Measurements from ENCODE around the gene PRDM11.

- TF ChIP-seq CTCF (conservative IDR thresholded peaks at IDR 0.05; ENCODE audit: low read depth, low read length) = no peak
- no peak for TF ChIP-seq SMC3 (IDR thresholded peaks at IDR 0.05; ENCODE audit: low read depth, low read length)
- TF ChIP-seq USF2 (IDR thresholded peaks at IDR 0.05; ENCODE audit: low read depth, low read length) = no peak
- peak; percentile 70; the same call in 1 of the 2 replicates for TF ChIP-seq POLR2A (IDR thresholded peaks at IDR 0.05; ENCODE audit: low read depth, low read length)
- TF ChIP-seq FOS (IDR thresholded peaks at IDR 0.05; ENCODE audit: low read depth, low read length) = 0 out of 2 replicates have a peak, but pooled peaks have one; percentile 13
- TF ChIP-seq RCOR1 (IDR thresholded peaks at IDR 0.05; ENCODE audit: insufficient replicate concordance, low read length) = no peak
- TF ChIP-seq ELK1 (IDR thresholded peaks at IDR 0.05; ENCODE audit: borderline replicate concordance, low read depth, low read length) = no peak
- no peak for TF ChIP-seq RAD21 (IDR thresholded peaks at IDR 0.05; ENCODE audit: low read length)
- TF ChIP-seq MXI1 (IDR thresholded peaks at IDR 0.05; ENCODE audit: borderline replicate concordance, low read depth, low read length) = no peak; the same call in 1 of the 2 replicates
- no peak for TF ChIP-seq MAZ (IDR thresholded peaks at IDR 0.05; ENCODE audit: borderline replicate concordance, low read depth, low read length)
- no peak for TF ChIP-seq CEBPB (IDR thresholded peaks at IDR 0.05; ENCODE audit: low read depth, low read length)
Observed at GRCh38 chr11:45146072-45147016, at the start of gene PRDM11.
